ENCODE measurements around the gene CHRNB1. TPM values are rescaled to one million over a fixed set of nuclear protein-coding genes. Genes with fewer than 3 reads are reported as not detected.

The CHRNB1 gene
- total RNA-seq, 2 donors from 2014 or later = 2.6 to 8.8 TPM

DNA sequence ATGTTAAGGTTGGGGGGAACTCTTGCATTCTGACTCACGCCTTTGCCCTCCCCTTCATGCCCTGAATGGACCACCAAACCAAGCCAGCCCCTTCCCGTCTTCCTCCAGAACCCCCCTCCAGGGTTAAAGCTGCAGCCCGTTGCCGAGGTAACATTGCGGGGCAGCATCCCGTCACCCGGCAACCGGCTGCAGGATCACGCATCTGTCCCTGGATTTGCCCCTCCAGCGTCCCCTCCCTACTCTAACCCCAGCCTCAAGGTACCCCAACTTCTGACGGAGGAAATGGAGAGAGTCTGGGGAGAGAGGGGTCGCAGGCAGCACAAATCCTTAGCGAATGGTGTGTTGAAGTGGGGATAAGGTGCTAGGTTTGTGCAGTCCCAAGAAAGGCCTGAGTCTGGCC is 37.8 kb upstream of the CHRNB1 start:
- no peak for DNase-seq
- H3K4me3 ChIP-seq = no peak overlapping the region
- H3K4me1 ChIP-seq = peaks cover 27% of the 10 kb centered on the region
- intact Hi-C loops (cut with DNase I) = no loop called here
- H3K27ac ChIP-seq = no peak overlapping the region
- ATAC-seq = no peak
- 81 to 85% methylated on average over 13 of the region's 13 CpGs for WGBS, 2 donors
- TF ChIP-seq POLR2A (IDR thresholded peaks at IDR 0.05) = no peak
- TF ChIP-seq, protein P1, sequence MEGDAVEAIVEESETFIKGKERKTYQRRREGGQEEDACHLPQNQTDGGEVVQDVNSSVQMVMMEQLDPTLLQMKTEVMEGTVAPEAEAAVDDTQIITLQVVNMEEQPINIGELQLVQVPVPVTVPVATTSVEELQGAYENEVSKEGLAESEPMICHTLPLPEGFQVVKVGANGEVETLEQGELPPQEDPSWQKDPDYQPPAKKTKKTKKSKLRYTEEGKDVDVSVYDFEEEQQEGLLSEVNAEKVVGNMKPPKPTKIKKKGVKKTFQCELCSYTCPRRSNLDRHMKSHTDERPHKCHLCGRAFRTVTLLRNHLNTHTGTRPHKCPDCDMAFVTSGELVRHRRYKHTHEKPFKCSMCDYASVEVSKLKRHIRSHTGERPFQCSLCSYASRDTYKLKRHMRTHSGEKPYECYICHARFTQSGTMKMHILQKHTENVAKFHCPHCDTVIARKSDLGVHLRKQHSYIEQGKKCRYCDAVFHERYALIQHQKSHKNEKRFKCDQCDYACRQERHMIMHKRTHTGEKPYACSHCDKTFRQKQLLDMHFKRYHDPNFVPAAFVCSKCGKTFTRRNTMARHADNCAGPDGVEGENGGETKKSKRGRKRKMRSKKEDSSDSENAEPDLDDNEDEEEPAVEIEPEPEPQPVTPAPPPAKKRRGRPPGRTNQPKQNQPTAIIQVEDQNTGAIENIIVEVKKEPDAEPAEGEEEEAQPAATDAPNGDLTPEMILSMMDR (IDR thresholded peaks at IDR 0.05) = no peak
- no peaks in the 10 kb centered on the region for H3K36me3 ChIP-seq (replicated peaks in 1 of 2; ENCODE audit: insufficient read depth in 1 of 2, low read depth in 2 of 2)
- H3K27me3 ChIP-seq = no peaks in the 10 kb centered on the region
- H3K9me3 ChIP-seq = no peaks in the 10 kb centered on the region

DNA sequence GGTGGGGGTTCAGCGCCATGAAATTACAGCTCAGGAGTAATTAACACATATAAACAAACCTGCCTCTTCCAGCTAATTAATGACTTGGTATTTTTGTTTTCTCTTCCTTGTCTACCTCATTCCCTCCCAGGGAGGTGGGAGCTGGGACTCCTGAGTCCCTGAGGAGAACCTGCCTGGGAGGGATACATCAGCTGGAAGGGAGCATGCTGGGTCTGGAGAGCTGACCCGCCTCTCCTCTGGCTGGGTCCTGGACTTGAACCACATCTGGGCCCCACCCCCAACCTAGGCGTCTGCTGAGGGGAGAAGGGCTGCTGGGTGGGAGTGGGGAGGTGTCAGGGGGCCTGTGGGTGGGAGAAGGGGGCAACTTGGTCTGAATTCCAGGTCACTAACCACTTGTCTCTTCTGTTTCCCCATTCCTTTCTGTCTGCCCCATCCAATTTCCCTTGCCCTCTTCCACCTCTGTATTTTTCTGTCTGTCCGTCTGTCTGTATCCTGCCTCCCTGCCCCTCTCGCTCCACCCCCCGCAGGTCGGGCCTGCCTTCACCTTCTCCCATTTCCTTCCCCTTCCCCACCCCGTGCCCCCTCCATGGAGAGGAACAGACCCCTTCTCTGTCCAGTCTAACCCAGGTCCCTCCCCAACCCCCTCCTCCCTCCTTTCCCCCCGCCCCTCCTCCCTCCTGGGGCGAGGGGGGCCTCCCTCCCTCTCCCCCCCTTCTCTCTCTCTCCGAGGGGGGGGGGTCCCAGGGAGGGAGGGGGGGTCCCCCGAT is 37.2 kb upstream of the CHRNB1 start, which contains the start of gene NLGN2:
Gene NLGN2, plus strand, starts transcription at position 361 of the 767 bp plus-strand sequence. CDS start 411 bp downstream, outside the sequence.
- Histone ChIP-seq H3K27ac (no peak within 1 kb of the TSS), H3K36me3 (replicated peaks in 1 of 2; ENCODE audit: insufficient read depth in 1 of 2, low read depth in 2 of 2) (no peaks in the 10 kb centered on the region), H3K4me3 (no peak within 1 kb of the TSS), H3K4me1 (peaks cover 22% of the 10 kb centered on the region), H3K9me3 (no peaks in the 10 kb centered on the region), H3K27me3 (no peaks in the 10 kb centered on the region)
- TF ChIP-seq, protein P1 (IDR thresholded peaks at IDR 0.05) = no peak
- no peak for TF ChIP-seq POLR2A (IDR thresholded peaks at IDR 0.05)
- intact Hi-C loops (cut with DNase I) = no loop called here
- no peak for DNase-seq
- ATAC-seq = no peak
- whole genome bisulfite sequencing, 2 donors = 47 to 63% methylated on average over 8 of the region's 12 CpGs

DNA sequence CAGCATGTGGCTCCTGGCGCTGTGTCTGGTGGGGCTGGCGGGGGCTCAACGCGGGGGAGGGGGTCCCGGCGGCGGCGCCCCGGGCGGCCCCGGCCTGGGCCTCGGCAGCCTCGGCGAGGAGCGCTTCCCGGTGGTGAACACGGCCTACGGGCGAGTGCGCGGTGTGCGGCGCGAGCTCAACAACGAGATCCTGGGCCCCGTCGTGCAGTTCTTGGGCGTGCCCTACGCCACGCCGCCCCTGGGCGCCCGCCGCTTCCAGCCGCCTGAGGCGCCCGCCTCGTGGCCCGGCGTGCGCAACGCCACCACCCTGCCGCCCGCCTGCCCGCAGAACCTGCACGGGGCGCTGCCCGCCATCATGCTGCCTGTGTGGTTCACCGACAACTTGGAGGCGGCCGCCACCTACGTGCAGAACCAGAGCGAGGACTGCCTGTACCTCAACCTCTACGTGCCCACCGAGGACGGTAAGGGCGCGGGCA is 36.6 kb upstream of the CHRNB1 start:
- TF ChIP-seq, protein P1 (IDR thresholded peaks at IDR 0.05) = no peak
- no peak for TF ChIP-seq POLR2A (IDR thresholded peaks at IDR 0.05)
- Histone ChIP-seq H3K4me1 (peaks cover 15% of the 10 kb centered on the region), H3K9me3 (no peaks in the 10 kb centered on the region), H3K27me3 (no peaks in the 10 kb centered on the region), H3K4me3 (no peak overlapping the region), H3K27ac (no peak overlapping the region), H3K36me3 (replicated peaks in 1 of 2; ENCODE audit: insufficient read depth in 1 of 2, low read depth in 2 of 2) (no peaks in the 10 kb centered on the region)
- 65 to 91% methylated on average over 17 to 49 of the region's 58 CpGs for WGBS, 2 donors
- ATAC-seq (no peak), DNase-seq (no peak)
- intact Hi-C loops (cut with DNase I) = no loop called here

DNA sequence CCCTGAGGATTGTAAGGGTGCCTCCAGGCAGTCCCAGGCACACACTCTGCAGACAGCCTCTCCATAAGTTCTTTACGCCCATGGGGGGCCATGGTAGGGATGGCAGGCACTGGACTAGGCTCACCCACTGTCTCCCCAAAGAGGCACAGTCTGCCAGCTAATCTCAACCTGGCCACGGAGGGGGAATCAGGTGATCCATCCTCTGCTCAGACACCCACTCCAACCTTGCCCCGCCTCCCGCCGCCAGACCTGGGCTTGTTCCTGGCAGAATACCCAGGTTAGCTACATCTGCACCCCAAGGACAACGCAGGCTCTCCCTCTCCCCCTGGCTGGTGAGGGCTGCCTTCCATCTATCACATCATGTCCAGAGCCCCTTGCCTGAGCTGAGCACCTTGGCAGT is 36.0 kb upstream of the CHRNB1 start:
- no peak for ATAC-seq
- Histone ChIP-seq H3K27me3 (no peaks in the 10 kb centered on the region), H3K4me1 (peaks cover 13% of the 10 kb centered on the region), H3K9me3 (no peaks in the 10 kb centered on the region), H3K4me3 (no peak overlapping the region), H3K36me3 (replicated peaks in 1 of 2; ENCODE audit: insufficient read depth in 1 of 2, low read depth in 2 of 2) (no peaks in the 10 kb centered on the region), H3K27ac (no peak overlapping the region)
- DNase-seq = no peak
- WGBS, 2 donors = 79% methylated on average over 6 of the region's 6 CpGs; no CpG with 5 or more reads in 1 of the 2 donors
- intact Hi-C loops (cut with DNase I) = no loop called here
- no peak for TF ChIP-seq POLR2A (IDR thresholded peaks at IDR 0.05)
- TF ChIP-seq, protein P1 (IDR thresholded peaks at IDR 0.05) = no peak

Data from body of pancreas (tissue), 4 donors.